HL-60 (cell line): Measurements from ENCODE around the gene TJP2.

Experiments
- GABPA ChIP-seq: IDR thresholded peaks from 2 replicates; pipeline ENCODE4 v1.6.1; 2012; ENCODE audit warnings: low read depth
- POLR2AphosphoS5 ChIP-seq: IDR thresholded peaks from 2 replicates; pipeline ENCODE4 v1.6.1; 2012; ENCODE audit warnings: low read depth
- TF ChIP-seq, protein P1 (sequence below): IDR thresholded peaks from one replicate; pipeline ENCODE4 v1.5.1; 2011; ENCODE audit warnings: low read length, control low read depth, inconsistent platforms; ENCODE audit not compliant: insufficient read depth

DNA sequence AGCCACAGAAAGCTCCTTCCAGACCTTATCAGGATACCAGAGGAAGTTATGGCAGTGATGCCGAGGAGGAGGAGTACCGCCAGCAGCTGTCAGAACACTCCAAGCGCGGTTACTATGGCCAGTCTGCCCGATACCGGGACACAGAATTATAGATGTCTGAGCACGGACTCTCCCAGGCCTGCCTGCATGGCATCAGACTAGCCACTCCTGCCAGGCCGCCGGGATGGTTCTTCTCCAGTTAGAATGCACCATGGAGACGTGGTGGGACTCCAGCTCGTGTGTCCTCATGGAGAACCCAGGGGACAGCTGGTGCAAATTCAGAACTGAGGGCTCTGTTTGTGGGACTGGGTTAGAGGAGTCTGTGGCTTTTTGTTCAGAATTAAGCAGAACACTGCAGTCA is 80.1 kb downstream of the TJP2 start:
- TF ChIP-seq, protein P1, sequence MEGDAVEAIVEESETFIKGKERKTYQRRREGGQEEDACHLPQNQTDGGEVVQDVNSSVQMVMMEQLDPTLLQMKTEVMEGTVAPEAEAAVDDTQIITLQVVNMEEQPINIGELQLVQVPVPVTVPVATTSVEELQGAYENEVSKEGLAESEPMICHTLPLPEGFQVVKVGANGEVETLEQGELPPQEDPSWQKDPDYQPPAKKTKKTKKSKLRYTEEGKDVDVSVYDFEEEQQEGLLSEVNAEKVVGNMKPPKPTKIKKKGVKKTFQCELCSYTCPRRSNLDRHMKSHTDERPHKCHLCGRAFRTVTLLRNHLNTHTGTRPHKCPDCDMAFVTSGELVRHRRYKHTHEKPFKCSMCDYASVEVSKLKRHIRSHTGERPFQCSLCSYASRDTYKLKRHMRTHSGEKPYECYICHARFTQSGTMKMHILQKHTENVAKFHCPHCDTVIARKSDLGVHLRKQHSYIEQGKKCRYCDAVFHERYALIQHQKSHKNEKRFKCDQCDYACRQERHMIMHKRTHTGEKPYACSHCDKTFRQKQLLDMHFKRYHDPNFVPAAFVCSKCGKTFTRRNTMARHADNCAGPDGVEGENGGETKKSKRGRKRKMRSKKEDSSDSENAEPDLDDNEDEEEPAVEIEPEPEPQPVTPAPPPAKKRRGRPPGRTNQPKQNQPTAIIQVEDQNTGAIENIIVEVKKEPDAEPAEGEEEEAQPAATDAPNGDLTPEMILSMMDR, result no peak
- TF ChIP-seq GABPA, result no peak
- TF ChIP-seq POLR2AphosphoS5, result no peak
